GM21717 (cell line): ENCODE data around the gene ANKS1A.
"Not testable (repeated sequence)": the region's sequence is repeated elsewhere in the genome, so short reads cannot be mapped to it uniquely, and the experiment has no call there.

Source experiments
- ATAC-seq: cut with Tn5 transposase; IDR thresholded peaks from one replicate; pipeline ENCODE4 v1.9.1; 2021; ENCODE audit warnings: mild to moderate bottlenecking, moderate library complexity; ENCODE audit not compliant: unreplicated experiment

The ANKS1A gene

GRCh38 chr6:34914358-34914757 is 25.3 kb downstream of the ANKS1A start:
- ATAC-seq = no peak

GRCh38 chr6:34916348-34916967 is 27.4 kb downstream of the ANKS1A start:
- no peak for ATAC-seq

GRCh38 chr6:34917626-34918285 is 28.7 kb downstream of the ANKS1A start:
- ATAC-seq = no peak

- no peak for ATAC-seq
Measured at GRCh38 chr6:34919651-34920050, 30.6 kb downstream of the ANKS1A start.

- no peak for ATAC-seq
Measured at GRCh38 chr6:34920097-34920496, 31.0 kb downstream of the ANKS1A start.

GRCh38 chr6:34922177-34922663 is 33.2 kb downstream of the ANKS1A start:
- no peak for ATAC-seq

GRCh38 chr6:34924831-34925625 is 36.0 kb downstream of the ANKS1A start:
- no peak for ATAC-seq

GRCh38 chr6:34926655-34927054 is 37.6 kb downstream of the ANKS1A start:
- no peak for ATAC-seq

GRCh38 chr6:34928220-34928619 is 39.2 kb downstream of the ANKS1A start:
- no peak for ATAC-seq

- no peak for ATAC-seq
Measured at GRCh38 chr6:34928695-34929094, 39.6 kb downstream of the ANKS1A start.

GRCh38 chr6:34929241-34929978 is 40.4 kb downstream of the ANKS1A start:
- ATAC-seq = no peak

GRCh38 chr6:34930221-34930620 is 41.2 kb downstream of the ANKS1A start:
- ATAC-seq = no peak

GRCh38 chr6:34932202-34932601 is 43.1 kb downstream of the ANKS1A start:
- not testable (repeated sequence) for ATAC-seq

GRCh38 chr6:34934516-34934915 is 45.5 kb downstream of the ANKS1A start:
- ATAC-seq = no peak

- no peak for ATAC-seq
Measured at GRCh38 chr6:34938268-34938667, 49.2 kb downstream of the ANKS1A start.

- ATAC-seq = no peak
Measured at GRCh38 chr6:34940030-34940434, 51.0 kb downstream of the ANKS1A start.

- ATAC-seq = no peak
Measured at GRCh38 chr6:34941421-34941820, 52.4 kb downstream of the ANKS1A start.

- ATAC-seq = no peak
Measured at GRCh38 chr6:34945317-34945716, 56.3 kb downstream of the ANKS1A start.

GRCh38 chr6:34947561-34947960 is 58.5 kb downstream of the ANKS1A start:
- no peak for ATAC-seq

GRCh38 chr6:34949636-34950035 is 60.6 kb downstream of the ANKS1A start:
- ATAC-seq = no peak

- ATAC-seq = no peak
Measured at GRCh38 chr6:34950849-34951248, 61.8 kb downstream of the ANKS1A start.
